ENCODE measurements around the gene PALM3.
A peak's percentile ranks its signal among the peaks of the same experiment; 100 is the strongest.

PALM3 gene

DNA sequence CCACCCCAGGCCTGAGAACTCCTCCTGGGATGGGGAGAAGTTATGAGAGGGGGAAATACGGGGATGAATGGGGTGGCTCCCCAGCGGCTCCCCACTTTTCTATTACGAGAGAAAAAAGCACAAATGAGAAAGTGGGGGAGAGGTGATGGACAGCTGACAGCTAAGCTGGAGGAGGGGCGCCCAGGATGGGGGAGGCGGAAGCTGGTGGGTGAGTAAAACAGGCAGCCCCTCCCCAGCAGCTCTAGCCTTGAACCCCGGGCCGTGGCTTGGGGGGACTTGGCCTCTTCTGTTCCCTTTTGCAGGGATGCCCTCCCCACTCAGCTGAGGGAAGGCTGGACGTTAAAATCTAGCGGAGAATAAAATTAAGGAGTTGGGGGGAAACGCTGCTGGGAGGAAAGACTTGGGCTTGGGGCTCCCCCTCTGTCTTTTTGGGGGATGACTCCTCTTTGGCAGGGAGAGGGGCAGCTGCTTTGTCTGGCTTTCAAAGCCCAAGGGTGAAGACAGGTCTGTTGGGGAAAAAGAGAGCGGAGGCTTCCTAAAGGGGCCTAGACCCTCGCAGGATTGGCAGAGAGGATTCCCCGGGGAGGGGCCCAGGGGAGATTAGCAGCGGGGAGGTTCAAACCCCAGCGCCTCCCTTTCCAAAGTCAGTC is 30.1 kb upstream of the PALM3 start:
- Mint-ChIP-seq H3K9me3 (peaks cover 3% of the 10 kb centered on the region), H3K4me1 (peaks cover 18% of the 10 kb centered on the region), H3K36me3 (peaks cover 21% of the 10 kb centered on the region)

DNA sequence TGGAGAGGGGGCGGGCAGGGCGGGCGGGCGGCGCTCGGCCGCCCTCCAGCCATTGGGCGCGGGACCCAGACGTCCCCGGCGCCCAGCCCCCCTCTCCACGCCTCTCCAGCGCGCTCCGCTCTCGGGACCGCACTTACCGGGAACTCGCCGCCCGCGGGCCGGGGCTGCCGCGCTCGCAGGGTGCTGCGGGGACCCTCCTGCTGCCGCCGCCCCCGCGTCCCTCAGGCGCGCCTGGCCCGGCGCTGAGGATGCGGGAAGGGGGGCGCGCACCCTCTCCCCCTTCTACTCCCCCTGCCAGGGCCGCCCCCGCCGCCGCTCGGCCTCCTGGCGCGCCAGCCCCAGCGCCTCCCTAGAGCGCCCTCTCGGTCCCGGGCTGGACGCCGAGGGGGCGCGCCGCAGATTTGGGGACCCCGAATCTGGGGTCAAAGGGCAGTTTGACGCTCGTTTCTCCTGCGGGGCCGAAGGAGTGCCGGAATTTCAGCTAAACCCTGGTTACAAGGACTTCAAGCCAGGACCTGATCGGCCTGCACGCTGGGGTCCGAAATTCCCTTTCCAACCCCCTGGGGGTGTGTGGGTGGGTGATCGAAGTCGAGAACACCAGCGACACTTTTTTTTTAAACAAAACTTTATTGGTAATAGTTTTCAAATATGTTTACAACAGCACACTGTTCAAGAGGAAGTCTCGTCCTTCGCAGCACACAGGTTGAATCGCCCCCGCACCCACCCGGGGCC is 29.4 kb upstream of the PALM3 start:
- ATAC-seq = peak; percentile 88
- Mint-ChIP-seq H3K4me1 (peaks cover 18% of the 10 kb centered on the region), H3K9me3 (peaks cover 3% of the 10 kb centered on the region)

More for the DNA sequence above, 30.1 kb upstream of the PALM3 start:
- Mint-ChIP-seq H3K27ac (peak overlapping the region; percentile 97), H3K27me3 (no peaks in the 10 kb centered on the region), H3K4me3 (peak overlapping the region; percentile 99)
- ATAC-seq = peak; percentile 7

DNA sequence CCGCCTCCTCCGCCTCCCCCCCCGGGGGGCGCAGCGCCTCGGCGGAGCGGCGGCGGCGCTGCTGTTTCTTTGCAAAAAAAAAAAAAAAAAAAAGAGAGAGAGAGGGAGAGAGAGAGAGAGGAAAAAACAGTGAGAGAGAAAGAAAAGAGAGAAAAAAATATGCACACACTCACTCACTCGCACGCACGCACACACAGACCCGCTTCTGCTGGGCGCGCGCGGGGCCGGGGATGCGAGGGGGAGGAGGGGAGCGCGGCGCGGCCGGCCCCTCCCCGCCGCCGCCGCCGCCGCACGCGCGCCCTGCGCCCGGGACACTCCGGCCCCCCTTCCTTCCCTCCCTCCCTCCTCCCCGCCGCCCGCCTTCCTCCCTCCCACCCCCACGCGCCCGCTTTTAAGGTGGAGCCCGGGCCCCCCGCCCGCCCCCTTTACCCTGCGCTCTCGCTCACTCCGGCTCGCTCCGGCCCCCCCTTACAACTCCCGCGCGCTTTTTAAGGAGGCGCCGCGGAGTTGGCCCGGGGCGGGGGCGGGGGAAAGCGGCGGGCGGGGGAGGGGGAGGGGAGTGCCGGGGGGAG is 28.7 kb upstream of the PALM3 start, which contains the start of gene SAMD1:
Gene SAMD1 (minus strand): TSS at position 243 of the 572 bp plus-strand sequence.
- Mint-ChIP-seq H3K27me3 (no peaks in the 10 kb centered on the region), H3K4me3 (peak within 1 kb of the TSS; percentile 99), H3K36me3 (peaks cover 15% of the 10 kb centered on the region), H3K9me3 (peaks cover 3% of the 10 kb centered on the region), H3K27ac (peak within 1 kb of the TSS; percentile 97), H3K4me1 (peaks cover 18% of the 10 kb centered on the region)
- peak; percentile 76 for ATAC-seq

More for the DNA sequence above, 29.4 kb upstream of the PALM3 start:
- Mint-ChIP-seq H3K36me3 (peaks cover 15% of the 10 kb centered on the region), H3K27me3 (no peaks in the 10 kb centered on the region), H3K27ac (peak overlapping the region; percentile 97), H3K4me3 (peak overlapping the region; percentile 99)

DNA sequence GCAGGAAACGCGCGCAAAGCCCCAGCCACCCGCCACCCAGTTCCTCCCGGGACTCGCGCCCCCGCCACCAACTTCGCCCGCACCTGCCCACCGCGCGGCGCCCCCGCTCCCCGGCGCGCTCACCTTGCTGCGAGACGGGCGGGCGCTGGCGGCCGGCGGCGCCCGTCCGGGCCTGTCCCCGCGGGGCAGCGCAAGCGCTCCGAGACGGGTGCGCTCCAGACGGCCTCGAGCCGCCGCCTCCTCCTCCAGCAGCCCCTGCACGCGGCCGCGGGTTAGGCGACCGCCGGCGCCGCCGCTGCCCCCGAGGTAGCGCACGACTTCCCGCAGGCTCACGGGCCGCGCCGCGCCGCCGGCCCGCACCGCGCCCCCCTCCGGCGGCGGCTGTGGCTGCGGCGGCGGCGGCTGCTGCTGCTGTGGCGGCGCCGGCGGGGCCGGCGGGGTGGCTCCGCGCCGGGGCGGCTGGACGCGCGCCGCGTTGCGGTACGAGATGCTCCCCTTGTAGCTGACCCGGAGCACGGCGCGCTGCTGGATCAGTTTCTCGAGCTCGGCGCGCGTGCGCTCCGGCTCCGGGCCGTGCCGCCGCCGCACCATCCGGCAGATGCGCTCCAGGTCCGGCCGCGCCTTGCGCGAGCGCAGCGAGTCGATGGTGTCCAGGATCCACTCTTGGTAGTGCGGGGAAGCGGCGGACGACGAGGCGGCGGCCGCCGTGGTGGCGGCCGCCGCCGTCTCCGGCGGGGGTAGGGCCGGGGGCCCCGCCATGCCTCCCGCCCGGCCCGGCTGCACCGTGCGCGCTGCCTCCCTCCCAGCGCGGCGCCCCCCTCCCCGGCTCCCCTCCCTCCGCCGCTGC is 28.0 kb upstream of the PALM3 start:
- ATAC-seq = peak; percentile 52
- Mint-ChIP-seq H3K36me3 (peaks cover 20% of the 10 kb centered on the region), H3K9me3 (peaks cover 3% of the 10 kb centered on the region), H3K27me3 (no peaks in the 10 kb centered on the region), H3K4me3 (peak overlapping the region; percentile 84), H3K27ac (peak overlapping the region; percentile 63), H3K4me1 (peaks cover 18% of the 10 kb centered on the region)

DNA sequence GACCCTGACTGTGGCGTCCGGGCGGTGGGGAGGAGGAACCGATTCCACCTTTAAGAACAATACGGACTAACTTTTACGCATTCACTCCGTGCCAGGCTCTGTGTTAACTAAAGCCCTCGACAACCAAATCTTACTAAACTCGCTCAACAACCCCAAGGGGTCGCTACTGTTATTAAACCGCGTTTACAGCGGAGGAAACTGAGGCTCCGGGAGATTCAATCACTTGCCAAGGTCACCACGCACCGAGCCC is 27.5 kb upstream of the PALM3 start:
- Mint-ChIP-seq H3K4me3 (peak overlapping the region; percentile 73), H3K4me1 (peaks cover 18% of the 10 kb centered on the region), H3K36me3 (peaks cover 20% of the 10 kb centered on the region), H3K27ac (peak overlapping the region; percentile 5), H3K27me3 (no peaks in the 10 kb centered on the region), H3K9me3 (peaks cover 3% of the 10 kb centered on the region)
- ATAC-seq = no peak

DNA sequence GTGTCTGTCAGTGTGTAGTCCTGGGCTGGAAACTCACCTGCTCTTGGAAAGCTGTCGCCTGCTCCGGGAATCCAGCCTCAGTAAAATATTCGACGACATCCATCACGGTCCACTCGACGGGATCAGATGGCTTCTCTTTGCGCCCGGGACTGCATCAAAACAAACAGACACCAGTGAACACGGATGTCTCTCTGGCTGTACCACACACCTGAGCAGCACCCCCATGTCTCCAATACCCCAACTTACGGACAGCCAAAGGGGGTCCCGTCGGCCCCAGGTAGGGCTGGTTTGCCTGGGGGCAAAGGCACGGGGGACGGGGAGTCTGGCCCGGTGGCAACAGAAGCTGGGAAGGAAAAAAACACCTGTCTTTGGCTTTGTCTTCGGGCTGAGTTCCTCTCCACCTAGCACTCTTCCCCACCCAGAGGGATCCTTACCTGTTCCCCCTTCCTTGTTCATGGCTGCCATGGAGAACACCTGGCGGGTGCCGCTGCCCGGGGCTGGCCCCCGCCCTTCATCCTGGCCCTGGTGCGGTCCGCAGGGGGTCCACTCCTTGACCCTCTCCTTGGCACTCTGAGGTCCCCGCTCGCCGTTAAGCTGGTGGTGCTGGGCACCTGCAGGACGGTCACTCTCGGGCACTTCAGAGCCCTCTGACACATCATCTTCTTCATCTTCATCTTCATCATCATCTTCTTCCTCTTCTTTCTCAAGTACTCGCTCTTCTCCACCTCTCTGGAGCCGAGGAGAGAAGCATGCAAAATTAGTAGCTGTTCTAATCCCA is 26.9 kb upstream of the PALM3 start:
- Mint-ChIP-seq H3K27ac (peak overlapping the region; percentile 5), H3K4me3 (peak overlapping the region; percentile 73), H3K4me1 (peaks cover 18% of the 10 kb centered on the region), H3K36me3 (peaks cover 20% of the 10 kb centered on the region), H3K9me3 (peaks cover 3% of the 10 kb centered on the region), H3K27me3 (no peaks in the 10 kb centered on the region)
- ATAC-seq = no peak

DNA sequence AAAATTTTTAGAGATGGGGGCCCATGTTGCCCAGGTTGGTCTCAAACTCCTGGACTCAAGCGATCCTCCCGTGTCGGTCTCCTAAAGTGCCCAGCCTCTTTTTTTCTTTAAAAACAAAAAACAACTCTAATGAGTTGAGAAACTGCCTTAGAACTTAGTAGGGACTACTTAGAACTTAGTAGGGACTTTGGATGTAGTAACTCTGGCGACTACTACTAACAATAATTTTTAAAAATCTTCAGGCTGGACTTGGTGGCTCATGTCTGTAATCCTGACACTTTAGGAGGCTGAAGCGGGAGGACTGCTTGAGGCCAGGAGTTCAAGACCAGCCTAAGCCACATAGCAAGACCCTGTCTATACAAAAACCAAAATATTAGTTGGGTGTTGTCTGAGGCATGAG is 24.2 kb upstream of the PALM3 start:
- peaks cover 20% of the 10 kb centered on the region for H3K36me3 Mint-ChIP-seq
- peaks cover 12% of the 10 kb centered on the region for H3K4me1 Mint-ChIP-seq
- no peaks in the 10 kb centered on the region for H3K27me3 Mint-ChIP-seq
- no peak overlapping the region for H3K4me3 Mint-ChIP-seq
- no peak overlapping the region for H3K27ac Mint-ChIP-seq
- no peaks in the 10 kb centered on the region for H3K9me3 Mint-ChIP-seq
- no peak for ATAC-seq

DNA sequence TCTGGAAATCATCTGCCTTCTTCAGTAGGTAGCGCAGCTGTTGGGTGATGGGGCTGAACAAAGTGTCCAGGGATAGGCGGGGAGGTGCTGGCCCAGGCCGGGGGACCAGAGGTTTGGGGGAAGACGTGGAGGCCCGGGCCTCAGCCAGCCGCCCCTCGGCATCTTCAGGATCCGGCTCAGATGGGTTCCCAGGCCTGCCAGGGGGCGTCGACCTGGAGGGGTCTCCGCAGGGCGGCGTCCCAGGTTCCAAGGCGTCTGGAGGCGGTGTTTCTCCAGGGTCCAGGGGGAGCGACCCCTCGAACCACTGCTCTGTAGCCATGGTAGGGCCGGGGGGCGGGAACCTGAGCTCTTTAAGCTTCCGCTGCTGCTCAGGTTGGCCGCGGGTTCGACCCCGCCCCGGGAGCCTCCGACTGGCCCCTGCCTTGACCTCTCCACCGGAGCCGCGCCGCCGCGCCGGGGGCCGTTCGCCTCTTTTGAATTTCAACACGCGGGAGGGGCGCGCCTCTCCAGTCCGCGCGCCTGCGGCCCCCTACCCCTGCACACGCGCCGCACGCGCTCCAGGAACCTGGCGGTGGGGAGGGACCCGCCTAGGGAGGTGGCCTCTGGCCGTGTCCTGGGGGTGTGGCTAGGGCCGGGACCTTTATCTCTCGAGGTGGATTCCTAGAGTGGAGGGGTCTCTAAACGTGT is 23.6 kb upstream of the PALM3 start, which contains the start of gene C19orf67:
Gene C19orf67 (minus strand): TSS at position 475 of the 687 bp plus-strand sequence. CDS start 156 bp downstream, at position 319.
- peaks cover 20% of the 10 kb centered on the region for H3K36me3 Mint-ChIP-seq
- no peaks in the 10 kb centered on the region for H3K9me3 Mint-ChIP-seq
- H3K4me3 Mint-ChIP-seq = no peak within 1 kb of the TSS
- H3K4me1 Mint-ChIP-seq = peaks cover 12% of the 10 kb centered on the region
- no peak for ATAC-seq
- no peaks in the 10 kb centered on the region for H3K27me3 Mint-ChIP-seq
- H3K27ac Mint-ChIP-seq = no peak within 1 kb of the TSS

DNA sequence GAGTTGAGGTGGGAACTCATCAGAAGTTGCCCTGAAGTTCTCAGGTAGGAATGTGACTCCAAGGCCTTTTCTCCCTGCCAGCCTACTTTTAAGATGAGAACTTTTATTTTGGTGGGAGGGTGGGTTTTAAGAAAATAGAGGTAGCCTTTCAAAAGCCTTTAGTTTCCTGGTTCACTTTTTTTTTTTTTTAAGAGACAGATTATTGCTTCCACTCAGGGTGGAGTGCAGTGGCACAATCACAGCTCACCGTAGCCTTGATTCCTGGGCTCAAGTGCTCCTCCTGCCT is 20.7 kb upstream of the PALM3 start:
- Mint-ChIP-seq H3K9me3 (no peaks in the 10 kb centered on the region), H3K27me3 (no peaks in the 10 kb centered on the region), H3K36me3 (peaks cover 5% of the 10 kb centered on the region), H3K4me1 (peaks cover 5% of the 10 kb centered on the region), H3K27ac (peak overlapping the region; percentile 90), H3K4me3 (no peak overlapping the region)
- no peak for ATAC-seq

DNA sequence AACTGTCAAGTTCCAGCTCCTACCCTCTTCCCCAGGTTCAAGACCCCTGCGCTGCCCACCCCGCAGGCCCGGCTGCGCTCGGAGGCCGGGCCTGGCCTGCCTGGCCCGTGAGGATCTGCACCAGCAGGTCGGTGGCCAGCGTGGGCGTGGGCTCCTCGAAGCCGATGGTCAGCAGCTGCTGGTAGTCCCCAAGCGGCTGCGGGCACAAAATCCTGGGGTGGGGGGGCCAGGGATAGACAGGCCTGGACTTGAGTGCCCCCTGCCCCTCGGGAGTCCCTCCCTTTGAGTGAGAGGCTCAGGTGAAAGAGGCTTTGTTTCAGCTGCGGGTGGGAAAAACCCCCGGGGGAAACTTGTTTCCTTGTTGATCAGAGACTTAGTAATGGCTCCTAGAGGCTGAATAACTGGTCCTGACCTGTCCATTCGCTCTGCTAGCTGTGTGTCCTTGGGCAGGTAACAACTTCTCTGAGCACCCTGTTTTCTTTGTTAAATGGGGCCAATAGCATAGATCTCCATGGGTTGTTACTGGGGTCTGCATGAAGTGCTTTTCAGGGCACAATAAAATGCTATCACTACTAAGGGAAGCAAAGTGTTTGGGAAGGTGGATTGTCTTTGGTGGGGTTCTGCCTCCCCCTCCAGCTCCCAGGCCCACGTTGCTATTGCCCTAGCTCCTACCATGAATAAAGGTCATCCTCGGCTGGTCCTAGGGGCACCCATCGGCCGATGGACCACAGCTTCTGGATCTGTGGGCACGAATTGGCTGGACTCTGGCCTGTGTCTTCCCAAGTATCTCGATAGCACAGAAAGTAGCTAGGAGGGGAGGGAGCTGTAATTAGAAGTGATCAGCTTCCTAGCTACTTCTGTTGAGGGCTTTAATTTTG is 20.2 kb upstream of the PALM3 start:
- H3K4me1 Mint-ChIP-seq = peaks cover 5% of the 10 kb centered on the region
- peak overlapping the region; percentile 90 for H3K27ac Mint-ChIP-seq

DNA sequence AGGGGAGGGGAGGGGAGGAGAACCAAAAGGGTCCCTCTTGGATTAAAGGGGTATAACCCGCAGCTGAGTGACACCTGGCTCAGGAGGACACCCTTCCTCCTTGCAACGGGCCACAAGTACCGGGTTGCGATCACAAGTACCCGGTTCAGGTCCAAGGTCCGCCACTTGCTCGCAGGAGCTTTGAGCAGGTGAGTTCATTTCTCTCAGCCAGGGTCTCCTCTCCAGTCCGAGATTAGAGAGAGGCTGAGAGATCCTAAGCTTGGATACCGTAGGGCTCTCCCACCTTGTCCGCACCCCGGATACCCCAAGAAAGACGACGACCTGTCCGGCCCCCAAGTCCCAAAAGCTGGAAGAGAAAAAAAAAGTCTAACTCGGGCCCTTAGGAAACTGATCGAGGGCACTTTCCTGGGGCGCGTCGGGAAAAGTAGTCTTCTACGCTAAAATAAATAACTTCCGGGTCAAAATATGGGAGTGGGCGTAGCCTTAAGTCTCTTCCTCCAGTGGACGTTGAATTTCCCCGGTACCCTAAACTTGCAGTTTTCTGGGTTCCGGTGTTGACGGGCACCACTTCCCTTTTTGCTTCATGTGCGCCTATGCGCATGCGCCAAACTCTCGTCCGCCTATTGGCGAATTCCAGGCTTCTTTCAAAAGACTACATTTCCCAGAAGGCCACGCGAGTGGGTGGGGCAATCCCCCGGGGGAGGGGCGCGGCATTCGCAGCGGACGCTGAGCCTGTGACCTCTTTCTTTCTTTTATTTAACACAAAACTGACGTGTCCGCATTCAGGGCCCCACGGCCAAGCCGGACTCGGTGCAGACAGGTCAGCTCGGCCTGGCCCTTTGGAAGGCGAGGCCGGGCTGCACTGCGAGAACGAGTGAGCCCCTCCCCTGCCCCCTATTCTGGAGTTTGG is 19.3 kb upstream of the PALM3 start:
- Mint-ChIP-seq H3K36me3 (peaks cover 5% of the 10 kb centered on the region), H3K27ac (peak overlapping the region; percentile 90), H3K9me3 (no peaks in the 10 kb centered on the region), H3K27me3 (no peaks in the 10 kb centered on the region), H3K4me1 (peaks cover 5% of the 10 kb centered on the region), H3K4me3 (peak overlapping the region; percentile 96)
- ATAC-seq = peak; percentile 96

More for the DNA sequence above, 20.2 kb upstream of the PALM3 start:
- H3K27me3 Mint-ChIP-seq = no peaks in the 10 kb centered on the region
- peaks cover 5% of the 10 kb centered on the region for H3K36me3 Mint-ChIP-seq
- peak overlapping the region; percentile 96 for H3K4me3 Mint-ChIP-seq
- no peaks in the 10 kb centered on the region for H3K9me3 Mint-ChIP-seq
- ATAC-seq = peak; percentile 29

DNA sequence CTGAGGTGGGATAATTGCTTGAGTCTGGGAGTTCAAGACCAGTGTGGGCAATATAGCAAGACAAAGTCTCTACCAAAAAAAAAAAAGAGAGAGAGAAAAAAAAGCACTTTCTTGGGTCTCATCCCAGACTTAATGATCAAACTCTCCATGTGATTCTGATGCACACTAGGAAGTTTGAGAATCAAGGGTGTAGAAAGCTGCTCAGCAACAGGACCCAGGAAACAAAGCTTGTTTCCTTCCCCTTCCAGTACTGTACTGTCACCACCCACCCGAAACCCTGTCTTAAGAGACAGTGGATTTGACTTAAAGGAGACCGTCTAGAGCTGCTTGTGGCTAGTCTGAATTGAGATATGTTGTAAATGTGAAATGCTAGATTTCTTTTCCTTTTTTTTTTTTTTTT is 16.5 kb upstream of the PALM3 start:
- H3K27ac Mint-ChIP-seq = no peak overlapping the region
- H3K27me3 Mint-ChIP-seq = no peaks in the 10 kb centered on the region

More for the DNA sequence above, 16.5 kb upstream of the PALM3 start:
- H3K4me1 Mint-ChIP-seq = peaks cover 22% of the 10 kb centered on the region
- H3K4me3 Mint-ChIP-seq = no peak overlapping the region
- H3K9me3 Mint-ChIP-seq = no peaks in the 10 kb centered on the region
- no peaks in the 10 kb centered on the region for H3K36me3 Mint-ChIP-seq
- no peak for ATAC-seq

All from stimulated activated memory B cell treated with anti-CD40 and anti-IgM and Interleukin-4, amounts not matched to agents 10 μg/mL and 1 μg/mL and 100 μg/mL, for 72 hours (primary cell).